ENCODE results near the gene EPC1. TPM values are rescaled to one million over a fixed set of nuclear protein-coding genes. Genes with fewer than 3 reads are reported as not detected.

The EPC1 gene
- total RNA-seq, 2 experiments from 2014 or later = 33.0 to 33.9 TPM

- ChIA-PET CTCF (interaction anchor here (1.4 to 1.9 kb wide), 2 partner anchors 11 to 59 kb away, joined by 4 to 5 read pairs; no protein-coding TSS in a partner anchor), POLR2A (interaction anchor here (0.8 to 6.4 kb wide), 6 partner anchors 11 to 68 kb away, joined by 3 to 49 read pairs (median 4); no protein-coding TSS in a partner anchor)
- Mint-ChIP-seq H3K27me3 (no peaks in the 10 kb centered on the region), H3K4me1 (ENCODE audit: low read depth) (peaks cover 87% of the 10 kb centered on the region), H3K9me3 (peaks cover 7% of the 10 kb centered on the region), H3K4me3 (peak overlapping the region; percentile 7), H3K27ac (peak overlapping the region; percentile 71), H3K36me3 (ENCODE audit: low read depth) (peaks cover 35% of the 10 kb centered on the region)
- TF ChIP-seq CTCF (IDR thresholded peaks at IDR 0.05) = no peak
- peak; percentile 60 for ATAC-seq
- peak; percentile 35 for DNase-seq
- intact Hi-C loops (cut with micrococcal nuclease) = no loop called here
These were observed 28.5 kb downstream of the EPC1 start for GRCh38 chr10:32318476-32318896.

- peaks cover 88% of the 10 kb centered on the region for H3K4me1 Mint-ChIP-seq (ENCODE audit: low read depth)
- ATAC-seq = peak; percentile 93
- H3K36me3 Mint-ChIP-seq (ENCODE audit: low read depth) = peaks cover 35% of the 10 kb centered on the region
- ChIA-PET CTCF (interaction anchor here (1.4 to 1.9 kb wide), 2 partner anchors 11 to 60 kb away, joined by 4 to 5 read pairs; no protein-coding TSS in a partner anchor), POLR2A (interaction anchor here (0.8 to 6.4 kb wide), 4 partner anchors 12 to 67 kb away, joined by 3 to 49 read pairs (median 6); no protein-coding TSS in a partner anchor)
- peak overlapping the region; percentile 7 for H3K4me3 Mint-ChIP-seq
- intact Hi-C loops (cut with micrococcal nuclease) = no loop called here
- TF ChIP-seq CTCF (IDR thresholded peaks at IDR 0.05) = no peak
- H3K27ac Mint-ChIP-seq = peak overlapping the region; percentile 71
- no peaks in the 10 kb centered on the region for H3K27me3 Mint-ChIP-seq
- peak; percentile 43 for DNase-seq
- H3K9me3 Mint-ChIP-seq = peaks cover 7% of the 10 kb centered on the region
These were observed 29.1 kb downstream of the EPC1 start for GRCh38 chr10:32317795-32318357.

- CTCF ChIA-PET = interaction anchor here (0.8 to 1.0 kb wide), 3 partner anchors 8 to 59 kb away, joined by 3 read pairs; no protein-coding TSS in a partner anchor
- Mint-ChIP-seq H3K4me1 (ENCODE audit: low read depth) (peaks cover 82% of the 10 kb centered on the region), H3K36me3 (ENCODE audit: low read depth) (peaks cover 30% of the 10 kb centered on the region), H3K27ac (peak overlapping the region; percentile 26), H3K4me3 (no peak overlapping the region), H3K9me3 (no peaks in the 10 kb centered on the region), H3K27me3 (no peaks in the 10 kb centered on the region)
- intact Hi-C loops (cut with micrococcal nuclease) = no loop called here
- POLR2A ChIA-PET = interaction anchor here (0.7 to 1.0 kb wide), 2 partner anchors 30 to 49 kb away, joined by 3 to 4 read pairs; no protein-coding TSS in a partner anchor
- no peak for DNase-seq
- TF ChIP-seq CTCF (IDR thresholded peaks at IDR 0.05) = no peak
- ATAC-seq = no peak
These were observed 31.5 kb downstream of the EPC1 start for GRCh38 chr10:32315424-32315823.

GRCh38 chr10:32314588-32314987 lies 32.4 kb downstream of the EPC1 start:
- Mint-ChIP-seq H3K4me3 (no peak overlapping the region), H3K36me3 (ENCODE audit: low read depth) (peaks cover 28% of the 10 kb centered on the region), H3K27ac (peak overlapping the region; percentile 81), H3K9me3 (no peaks in the 10 kb centered on the region), H3K27me3 (no peaks in the 10 kb centered on the region), H3K4me1 (ENCODE audit: low read depth) (peaks cover 75% of the 10 kb centered on the region)
- TF ChIP-seq CTCF (IDR thresholded peaks at IDR 0.05) = no peak
- ChIA-PET CTCF (interaction anchor here (0.8 to 1.8 kb wide), 5 partner anchors 11 to 58 kb away, joined by 3 to 7 read pairs (median 3); no protein-coding TSS in a partner anchor), POLR2A (interaction anchor here (0.7 kb wide), 1 partner anchor 432 kb away, joined by 3 read pairs; no protein-coding TSS in a partner anchor)
- ATAC-seq (no peak), DNase-seq (no peak)
- intact Hi-C loops (cut with micrococcal nuclease) = no loop called here

- intact Hi-C loops (cut with micrococcal nuclease) = no loop called here
- Mint-ChIP-seq H3K36me3 (ENCODE audit: low read depth) (peaks cover 36% of the 10 kb centered on the region), H3K27me3 (no peaks in the 10 kb centered on the region), H3K4me3 (no peak overlapping the region), H3K9me3 (no peaks in the 10 kb centered on the region), H3K27ac (peak overlapping the region; percentile 57), H3K4me1 (ENCODE audit: low read depth) (peaks cover 60% of the 10 kb centered on the region)
- ChIA-PET CTCF (no interaction called here), POLR2A (no interaction called here)
- no peak for TF ChIP-seq CTCF (IDR thresholded peaks at IDR 0.05)
- ATAC-seq (peak; percentile 70), DNase-seq (peak; percentile 14)
These were observed 38.8 kb downstream of the EPC1 start for GRCh38 chr10:32308027-32308603.
